Activated CD4-positive, alpha-beta memory T cell treated with anti-CD3 and anti-CD28 coated beads for 36 hours (primary cell): ENCODE results near the gene ASCC3. TPM values are rescaled to one million over a fixed set of nuclear protein-coding genes. Genes with fewer than 3 reads are reported as not detected.
A peak's percentile ranks its signal among the peaks of the same experiment; 100 is the strongest.

Source experiments
- CTCF ChIA-PET: fragments of 350-600 bp; sonication (Branson Sonifier 250); formaldehyde crosslinking; loops from one replicate; lab custom pipeline; 2021; ENCODE audit warnings: antibody characterized with exemption, inconsistent platforms; lab: Charles Lee
- POLR2A ChIA-PET: fragments of 350-600 bp; sonication (Branson Sonifier 250); formaldehyde crosslinking; loops from one replicate; lab custom pipeline; 2021; ENCODE audit warnings: antibody characterized with exemption; lab: Charles Lee
- DNase-seq: peaks from one replicate; pipeline ENCODE4 v3.0.0-alpha.2; 2020
- H3K27ac Mint-ChIP-seq: one replicate; pipeline ENCODE4 v1.8.0; 2021; ENCODE audit warnings: mixed read lengths
- H3K27me3 Mint-ChIP-seq: one replicate; pipeline ENCODE4 v1.8.0; 2021; ENCODE audit warnings: mixed read lengths
- H3K36me3 Mint-ChIP-seq: one replicate; pipeline ENCODE4 v1.8.0; 2021; ENCODE audit warnings: mixed read lengths
- H3K4me1 Mint-ChIP-seq: one replicate; pipeline ENCODE4 v1.8.0; 2021; ENCODE audit warnings: low read depth, mixed read lengths
- H3K4me3 Mint-ChIP-seq: one replicate; pipeline ENCODE4 v1.8.0; 2021; ENCODE audit warnings: mild to moderate bottlenecking, mixed read lengths
- H3K9me3 Mint-ChIP-seq: one replicate; pipeline ENCODE4 v1.8.0; 2021; ENCODE audit warnings: mixed read lengths
- intact Hi-C: fragments of 100-400 bp; cut with micrococcal nuclease; formaldehyde crosslinking; loops from one replicate; pipeline ENCODE4 v1.15.1; 2023
- total RNA-seq, 2 experiments: library from RNA; stranded (reverse); gene quantifications; one replicate each; pipeline ENCODE4 v1.2.3, GENCODE V29; 2021

ASCC3 gene
- total RNA-seq, 2 experiments from 2014 or later = 51.2 to 52.9 TPM

- ChIA-PET POLR2A (no interaction called here), CTCF (interaction anchor here (1.4 kb wide), 1 partner anchor 32 kb away, joined by 3 read pairs; no protein-coding TSS in a partner anchor)
- no peaks in the 10 kb centered on the region for H3K9me3 Mint-ChIP-seq
- peaks cover 14% of the 10 kb centered on the region for H3K36me3 Mint-ChIP-seq
- H3K27me3 Mint-ChIP-seq = peaks cover 3% of the 10 kb centered on the region
- peak overlapping the region; percentile 99 for H3K27ac Mint-ChIP-seq
- H3K4me3 Mint-ChIP-seq = peak overlapping the region; percentile 100
- intact Hi-C loops = loop anchor here (2.0 to 10.0 kb wide), 2 partner anchors 216 to 1366 kb away; partner anchors contain the start of gene USP45
- DNase-seq = peak; percentile 28
- H3K4me1 Mint-ChIP-seq = peaks cover 47% of the 10 kb centered on the region
Observed at GRCh38 chr6:100880149-100880852, 828 bp downstream of the ASCC3 start.

GRCh38 chr6:100879317-100879716, 1.8 kb downstream of the ASCC3 start:
- Mint-ChIP-seq H3K4me3 (no peak overlapping the region), H3K4me1 (peaks cover 56% of the 10 kb centered on the region), H3K27me3 (no peaks in the 10 kb centered on the region), H3K36me3 (peaks cover 21% of the 10 kb centered on the region), H3K9me3 (no peaks in the 10 kb centered on the region), H3K27ac (no peak overlapping the region)
- ChIA-PET CTCF (no interaction called here), POLR2A (no interaction called here)
- no peak for DNase-seq
- intact Hi-C loops = no loop called here

- no peak for DNase-seq
- H3K4me1 Mint-ChIP-seq = peaks cover 56% of the 10 kb centered on the region
- no peak overlapping the region for H3K27ac Mint-ChIP-seq
- peaks cover 30% of the 10 kb centered on the region for H3K36me3 Mint-ChIP-seq
- CTCF ChIA-PET = no interaction called here
- intact Hi-C loops = no loop called here
- no peak overlapping the region for H3K4me3 Mint-ChIP-seq
- H3K27me3 Mint-ChIP-seq = no peaks in the 10 kb centered on the region
- H3K9me3 Mint-ChIP-seq = no peaks in the 10 kb centered on the region
- POLR2A ChIA-PET = no interaction called here
Observed at GRCh38 chr6:100877851-100878250, 3.3 kb downstream of the ASCC3 start.

- intact Hi-C loops = no loop called here
Observed at GRCh38 chr6:100876251-100876650, 4.9 kb downstream of the ASCC3 start.

GRCh38 chr6:100865525-100865924, 15.6 kb downstream of the ASCC3 start:
- H3K27ac Mint-ChIP-seq = no peak overlapping the region
- no peaks in the 10 kb centered on the region for H3K27me3 Mint-ChIP-seq
- ChIA-PET POLR2A (no interaction called here), CTCF (no interaction called here)
- no peak overlapping the region for H3K4me3 Mint-ChIP-seq
- H3K4me1 Mint-ChIP-seq = peaks cover 2% of the 10 kb centered on the region
- H3K9me3 Mint-ChIP-seq = no peaks in the 10 kb centered on the region
- H3K36me3 Mint-ChIP-seq = peaks cover 56% of the 10 kb centered on the region
- DNase-seq = no peak
- intact Hi-C loops = no loop called here

More at GRCh38 chr6:100876251-100876650, 4.9 kb downstream of the ASCC3 start:
- Mint-ChIP-seq H3K36me3 (peaks cover 37% of the 10 kb centered on the region), H3K9me3 (no peaks in the 10 kb centered on the region), H3K27me3 (no peaks in the 10 kb centered on the region), H3K4me3 (no peak overlapping the region), H3K27ac (no peak overlapping the region), H3K4me1 (peaks cover 51% of the 10 kb centered on the region)
- ChIA-PET CTCF (no interaction called here), POLR2A (no interaction called here)
- no peak for DNase-seq

GRCh38 chr6:100862063-100862462, 19.1 kb downstream of the ASCC3 start:
- Mint-ChIP-seq H3K27ac (no peak overlapping the region), H3K4me1 (no peaks in the 10 kb centered on the region), H3K27me3 (no peaks in the 10 kb centered on the region), H3K36me3 (peaks cover 65% of the 10 kb centered on the region), H3K4me3 (no peak overlapping the region), H3K9me3 (peaks cover 10% of the 10 kb centered on the region)
- intact Hi-C loops = no loop called here
- ChIA-PET POLR2A (no interaction called here), CTCF (no interaction called here)
- no peak for DNase-seq

GRCh38 chr6:100856146-100856545, 25.0 kb downstream of the ASCC3 start:
- intact Hi-C loops = no loop called here
- Mint-ChIP-seq H3K27ac (no peak overlapping the region), H3K9me3 (peaks cover 18% of the 10 kb centered on the region), H3K36me3 (peaks cover 56% of the 10 kb centered on the region), H3K4me3 (no peak overlapping the region), H3K27me3 (no peaks in the 10 kb centered on the region), H3K4me1 (no peaks in the 10 kb centered on the region)
- POLR2A ChIA-PET = no interaction called here
- DNase-seq = no peak
- CTCF ChIA-PET = no interaction called here

- H3K27ac Mint-ChIP-seq = no peak overlapping the region
- H3K27me3 Mint-ChIP-seq = no peaks in the 10 kb centered on the region
- H3K4me3 Mint-ChIP-seq = no peak overlapping the region
- CTCF ChIA-PET = no interaction called here
- intact Hi-C loops = no loop called here
- POLR2A ChIA-PET = no interaction called here
- H3K36me3 Mint-ChIP-seq = peaks cover 36% of the 10 kb centered on the region
- no peak for DNase-seq
- peaks cover 6% of the 10 kb centered on the region for H3K9me3 Mint-ChIP-seq
- H3K4me1 Mint-ChIP-seq = peaks cover 10% of the 10 kb centered on the region
Observed at GRCh38 chr6:100851819-100852218, 29.3 kb downstream of the ASCC3 start.

GRCh38 chr6:100850174-100850573, 31.0 kb downstream of the ASCC3 start:
- CTCF ChIA-PET = no interaction called here
- Mint-ChIP-seq H3K9me3 (no peaks in the 10 kb centered on the region), H3K4me1 (peaks cover 19% of the 10 kb centered on the region), H3K4me3 (no peak overlapping the region), H3K27me3 (no peaks in the 10 kb centered on the region), H3K36me3 (peaks cover 31% of the 10 kb centered on the region), H3K27ac (no peak overlapping the region)
- intact Hi-C loops = no loop called here
- POLR2A ChIA-PET = no interaction called here
- no peak for DNase-seq

GRCh38 chr6:100846276-100846675, 34.9 kb downstream of the ASCC3 start:
- H3K27ac Mint-ChIP-seq = no peak overlapping the region
- ChIA-PET POLR2A (no interaction called here), CTCF (no interaction called here)
- H3K4me3 Mint-ChIP-seq = no peak overlapping the region
- no peak for DNase-seq
- peaks cover 30% of the 10 kb centered on the region for H3K4me1 Mint-ChIP-seq
- H3K36me3 Mint-ChIP-seq = peaks cover 19% of the 10 kb centered on the region
- H3K9me3 Mint-ChIP-seq = no peaks in the 10 kb centered on the region
- intact Hi-C loops = no loop called here
- no peaks in the 10 kb centered on the region for H3K27me3 Mint-ChIP-seq

GRCh38 chr6:100845676-100846075, 35.5 kb downstream of the ASCC3 start:
- Mint-ChIP-seq H3K27me3 (no peaks in the 10 kb centered on the region), H3K36me3 (peaks cover 19% of the 10 kb centered on the region), H3K4me1 (peaks cover 30% of the 10 kb centered on the region), H3K27ac (no peak overlapping the region), H3K4me3 (no peak overlapping the region), H3K9me3 (no peaks in the 10 kb centered on the region)
- ChIA-PET POLR2A (no interaction called here), CTCF (no interaction called here)
- intact Hi-C loops = no loop called here
- DNase-seq = no peak

GRCh38 chr6:100839419-100839818, 41.7 kb downstream of the ASCC3 start:
- DNase-seq = no peak
- H3K27ac Mint-ChIP-seq = no peak overlapping the region
- ChIA-PET CTCF (no interaction called here), POLR2A (no interaction called here)
- peaks cover 32% of the 10 kb centered on the region for H3K36me3 Mint-ChIP-seq
- no peak overlapping the region for H3K4me3 Mint-ChIP-seq
- intact Hi-C loops = no loop called here
- peaks cover 18% of the 10 kb centered on the region for H3K4me1 Mint-ChIP-seq
- no peaks in the 10 kb centered on the region for H3K9me3 Mint-ChIP-seq
- H3K27me3 Mint-ChIP-seq = no peaks in the 10 kb centered on the region

GRCh38 chr6:100838011-100838410, 43.1 kb downstream of the ASCC3 start:
- ChIA-PET POLR2A (no interaction called here), CTCF (no interaction called here)
- peaks cover 18% of the 10 kb centered on the region for H3K4me1 Mint-ChIP-seq
- H3K36me3 Mint-ChIP-seq = peaks cover 33% of the 10 kb centered on the region
- H3K9me3 Mint-ChIP-seq = no peaks in the 10 kb centered on the region
- DNase-seq = no peak
- no peak overlapping the region for H3K4me3 Mint-ChIP-seq
- no peak overlapping the region for H3K27ac Mint-ChIP-seq
- no peaks in the 10 kb centered on the region for H3K27me3 Mint-ChIP-seq
- intact Hi-C loops = no loop called here
